ENCODE results near the gene RARS1. TPM values are rescaled to one million over a fixed set of nuclear protein-coding genes. Genes with fewer than 3 reads are reported as not detected.
A peak's percentile ranks its signal among the peaks of the same experiment; 100 is the strongest.

The RARS1 gene
- total RNA-seq, 1 donor from 2014 or later, result 26.6 TPM

DNA sequence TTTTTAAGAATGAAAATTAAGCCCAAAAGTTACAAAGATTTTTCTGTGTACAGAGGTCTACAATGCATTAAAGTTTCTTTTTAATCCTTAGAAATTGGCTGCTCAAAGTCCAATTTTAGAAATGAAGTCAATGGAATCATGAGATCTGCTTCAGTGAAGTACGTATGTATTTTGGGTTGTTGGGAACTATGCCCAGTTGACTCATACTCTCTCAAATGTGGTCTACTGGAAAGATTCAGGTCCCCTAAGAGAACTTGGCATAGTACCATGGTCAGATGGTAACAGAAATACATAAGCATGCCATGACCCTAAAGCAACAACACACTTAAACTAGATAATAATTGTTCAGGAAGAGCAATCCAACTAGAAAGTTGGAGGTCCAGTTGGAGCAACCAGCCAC, 65.9 kb downstream of the RARS1 start:
- ATAC-seq (no peak), DNase-seq (ENCODE audit: low spot score) (no peak)

DNA sequence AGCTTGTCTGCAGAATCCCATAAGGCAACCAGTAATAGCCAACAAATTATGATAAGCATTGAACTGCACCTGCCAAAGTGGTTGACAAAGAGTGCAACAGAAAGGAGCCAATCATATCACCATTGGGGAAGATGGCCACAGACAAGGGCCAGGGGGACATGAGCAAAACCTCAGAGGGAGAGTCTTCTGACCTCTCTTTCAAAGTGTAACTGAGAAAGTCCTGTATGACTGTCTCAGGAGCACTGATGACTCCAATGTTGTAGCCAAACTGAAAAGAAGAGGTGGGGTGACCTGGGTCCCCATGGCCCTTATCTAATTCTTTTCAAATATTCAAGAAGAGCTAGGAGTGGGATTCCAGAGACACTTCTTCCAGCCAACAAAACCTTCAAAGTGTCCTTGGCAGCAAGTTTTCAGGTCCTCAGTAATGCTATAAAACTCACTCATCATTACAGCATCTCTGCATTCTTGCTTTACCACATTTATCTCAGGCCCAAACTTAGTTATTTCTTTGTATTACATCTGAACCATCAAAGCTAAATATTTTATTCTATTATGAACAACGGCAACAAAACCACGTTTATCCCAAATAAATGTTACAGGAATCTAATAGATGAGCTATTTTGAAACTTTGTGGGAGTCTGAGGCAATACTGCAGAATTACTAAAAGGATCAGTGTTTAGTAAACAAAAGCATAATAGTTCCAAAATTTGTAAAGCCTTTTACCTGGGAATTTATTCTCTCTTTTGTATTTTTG, 67.3 kb downstream of the RARS1 start:
- no peak for ATAC-seq
- DNase-seq (ENCODE audit: low spot score), result no peak

DNA sequence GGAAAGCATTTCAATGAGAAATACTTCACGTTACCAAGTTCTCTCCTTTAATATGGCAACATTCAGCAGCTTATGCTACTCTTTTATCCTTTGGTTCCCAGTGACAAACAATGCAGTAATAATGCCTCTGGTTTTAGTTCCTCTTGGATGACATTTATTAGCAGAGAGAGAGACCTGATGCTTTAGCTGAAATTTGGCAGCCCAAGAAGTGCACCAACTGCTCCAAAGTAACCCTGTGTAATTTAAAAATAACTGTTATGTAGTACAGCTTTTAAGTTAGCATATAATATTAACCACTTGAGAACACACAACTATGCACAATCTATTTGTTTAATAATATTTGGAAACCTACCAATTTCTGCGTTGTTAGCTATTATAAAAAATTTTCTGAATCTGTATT, 71.1 kb downstream of the RARS1 start:
- no peak for ATAC-seq
- DNase-seq (ENCODE audit: low spot score), result no peak

DNA sequence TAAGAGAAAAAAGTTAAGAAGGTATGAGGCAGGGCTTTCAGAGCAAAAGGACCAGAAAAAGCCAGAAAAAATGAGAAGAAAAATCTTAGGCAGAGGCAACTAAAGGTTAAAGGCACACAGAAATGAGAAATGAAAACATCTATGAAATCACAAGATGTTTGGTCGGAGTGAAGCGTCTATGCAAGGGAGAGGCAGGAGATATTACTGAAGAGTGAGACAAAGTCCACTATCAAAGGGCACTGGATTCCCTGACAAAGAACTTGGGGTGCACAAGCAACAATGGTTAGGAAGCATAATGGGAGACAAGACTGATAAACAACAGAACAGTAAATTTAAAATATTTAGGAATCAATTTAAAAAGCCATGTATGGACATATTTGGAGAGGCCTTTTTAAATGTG, 76.0 kb downstream of the RARS1 start:
- ATAC-seq (peak; percentile 50), DNase-seq (ENCODE audit: low spot score) (no peak)

DNA sequence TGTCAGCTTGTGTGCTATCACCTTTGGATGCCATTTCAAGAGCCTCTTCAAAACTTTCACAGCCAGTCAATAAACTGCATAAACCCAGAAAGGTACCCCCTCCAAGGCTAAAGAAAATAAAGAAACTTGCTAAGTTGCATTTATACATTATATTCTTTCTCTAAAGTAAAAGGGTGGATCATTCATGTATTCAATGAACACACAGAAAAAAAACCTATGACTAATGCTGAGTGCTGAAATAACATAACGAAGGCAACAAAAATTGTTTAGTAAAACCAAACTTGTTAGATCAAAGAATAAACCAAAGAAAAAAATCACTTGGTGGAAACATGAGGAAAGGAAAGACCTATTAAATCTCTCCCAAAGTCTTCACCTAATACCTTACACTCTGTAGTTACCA, 77.7 kb downstream of the RARS1 start:
- no peak for ATAC-seq
- no peak for DNase-seq (ENCODE audit: low spot score)

DNA sequence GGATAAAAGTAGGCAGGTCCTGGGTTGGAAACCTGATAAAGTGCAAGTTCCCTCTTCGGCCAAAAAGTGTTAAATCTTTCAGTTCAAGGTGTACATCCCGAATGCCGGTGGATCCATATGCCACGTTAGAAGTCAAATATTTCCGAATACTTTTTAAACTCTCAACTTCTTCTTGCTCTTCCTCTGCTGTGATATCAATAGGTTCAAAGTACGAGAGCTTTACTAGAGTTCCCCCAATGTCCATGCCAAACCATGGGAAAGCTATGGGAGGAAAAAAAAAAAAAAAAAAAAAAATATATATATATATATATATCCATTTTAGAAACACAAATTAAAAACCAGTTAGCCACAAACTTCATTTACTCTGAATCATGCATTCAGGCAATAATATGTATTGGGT, 82.5 kb downstream of the RARS1 start:
- ATAC-seq, result peak; percentile 70
- no peak for DNase-seq (ENCODE audit: low spot score)

Other genes starting within 250 kb of the RARS1 start
- gene WWC1, start 194.8 kb upstream of the RARS1 start, total RNA-seq, result 11.2 TPM
- 0.15 TPM for gene FBLL1, start 42.8 kb downstream of the RARS1 start, total RNA-seq
- 41.3 TPM for gene PANK3, start 92.9 kb downstream of the RARS1 start, total RNA-seq

Data from left lobe of liver (tissue), 2 donors.